OCI-LY1 (cell line): ENCODE measurements around the gene PAPSS1.
"Not testable (repeated sequence)": the region's sequence is repeated elsewhere in the genome, so short reads cannot be mapped to it uniquely, and the experiment has no call there.

ENCODE experiments used
- EZH2 ChIP-seq: fragments of 200-600 bp; sonication (generic), shearing (Covaris generic); IDR thresholded peaks from 2 replicates; pipeline ENCODE4 v1.8.0; 2017; ENCODE audit warnings: borderline replicate concordance, mixed run types, mild to moderate bottlenecking, antibody characterized with exemption, low read length, moderate library complexity, mixed read lengths
- TF ChIP-seq, protein P1 (sequence below): fragments of 200-600 bp; sonication (generic), shearing (Covaris generic); IDR thresholded peaks from 2 replicates; pipeline ENCODE4 v1.5.1; 2017; ENCODE audit warnings: mild to moderate bottlenecking, antibody characterized with exemption, low read length, moderate library complexity, mixed read lengths

DNA sequence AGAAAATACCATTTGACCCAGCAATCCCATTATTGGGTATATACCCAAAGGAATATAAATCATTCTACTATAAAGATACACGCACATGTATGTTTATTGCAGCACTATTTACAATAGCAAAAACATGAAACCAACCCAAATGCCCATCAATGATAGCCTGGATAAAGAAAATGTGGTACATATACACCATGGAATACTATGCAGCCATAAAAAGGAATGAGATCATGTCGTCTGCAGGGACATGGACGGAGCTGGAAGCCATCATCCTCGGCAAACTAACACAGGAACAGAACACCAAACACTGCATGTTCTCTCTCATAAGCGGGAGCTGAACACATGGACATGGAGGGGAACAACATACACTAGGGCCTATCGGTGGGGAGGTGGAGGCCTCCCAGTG, 23.8 kb downstream of the PAPSS1 start:
- TF ChIP-seq, protein P1, sequence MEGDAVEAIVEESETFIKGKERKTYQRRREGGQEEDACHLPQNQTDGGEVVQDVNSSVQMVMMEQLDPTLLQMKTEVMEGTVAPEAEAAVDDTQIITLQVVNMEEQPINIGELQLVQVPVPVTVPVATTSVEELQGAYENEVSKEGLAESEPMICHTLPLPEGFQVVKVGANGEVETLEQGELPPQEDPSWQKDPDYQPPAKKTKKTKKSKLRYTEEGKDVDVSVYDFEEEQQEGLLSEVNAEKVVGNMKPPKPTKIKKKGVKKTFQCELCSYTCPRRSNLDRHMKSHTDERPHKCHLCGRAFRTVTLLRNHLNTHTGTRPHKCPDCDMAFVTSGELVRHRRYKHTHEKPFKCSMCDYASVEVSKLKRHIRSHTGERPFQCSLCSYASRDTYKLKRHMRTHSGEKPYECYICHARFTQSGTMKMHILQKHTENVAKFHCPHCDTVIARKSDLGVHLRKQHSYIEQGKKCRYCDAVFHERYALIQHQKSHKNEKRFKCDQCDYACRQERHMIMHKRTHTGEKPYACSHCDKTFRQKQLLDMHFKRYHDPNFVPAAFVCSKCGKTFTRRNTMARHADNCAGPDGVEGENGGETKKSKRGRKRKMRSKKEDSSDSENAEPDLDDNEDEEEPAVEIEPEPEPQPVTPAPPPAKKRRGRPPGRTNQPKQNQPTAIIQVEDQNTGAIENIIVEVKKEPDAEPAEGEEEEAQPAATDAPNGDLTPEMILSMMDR: not testable (repeated sequence)
- TF ChIP-seq EZH2: not testable (repeated sequence)
